Ovary (tissue), 9 donors: Measurements from ENCODE around the gene RANBP17. TPM values are rescaled to one million over a fixed set of nuclear protein-coding genes. Genes with fewer than 3 reads are reported as not detected.

Experiments used
- DNase-seq, 5 donors: peaks; one replicate each; pipeline ENCODE4 v3.0.0-alpha.2; 2019 to 2020
- H3K27ac ChIP-seq, 2 donors: fragments of 200-600 bp; one replicate each; pipeline versions ENCODE4 v1.5.1 to v1.8.0; 2019 to 2022
- H3K27me3 ChIP-seq: fragments of 200-600 bp; one replicate; pipeline ENCODE4 v1.8.0; 2022
- H3K36me3 ChIP-seq: fragments of 200-600 bp; sonication (generic); one replicate; pipeline ENCODE4 v1.5.1; 2019
- H3K4me1 ChIP-seq: one replicate; pipeline ENCODE4 v1.8.1; 2013; ENCODE audit warnings: mild to moderate bottlenecking, moderate library complexity; ENCODE audit not compliant: insufficient read depth
- H3K4me3 ChIP-seq: fragments of 200-600 bp; sonication (generic); one replicate; pipeline ENCODE4 v1.5.1; 2017
- H3K9me3 ChIP-seq, 2 donors: fragments of 200-600 bp in 1 of 2; sonication (generic) in 1 of 2; one replicate each; pipeline versions ENCODE4 v1.5.1 to v1.8.1; 2013 to 2019; ENCODE audit warnings: mild to moderate bottlenecking in 1 of 2, moderate library complexity in 1 of 2
- CTCF ChIP-seq, 3 donors: fragments of 450-650 bp in 2 of 3; fragments of 200-600 bp in 1 of 3; IDR thresholded peaks; one replicate each; pipeline versions ENCODE4 v1.5.1 to v1.8.0; 2016 to 2022; ENCODE audit warnings: antibody characterized with exemption in 3 of 3, mild to moderate bottlenecking in 1 of 3
- EP300 ChIP-seq: sonication (generic); formaldehyde crosslinking; IDR thresholded peaks from one replicate; pipeline ENCODE4 v1.6.1; 2017; ENCODE audit warnings: antibody characterized with exemption
- POLR2A ChIP-seq: fragments of 450-650 bp; IDR thresholded peaks from one replicate; pipeline ENCODE4 v1.6.1; 2017; ENCODE audit warnings: antibody characterized with exemption, mild to moderate bottlenecking, moderate library complexity
- WGBS, 3 donors: extraction: QIAGEN DNeasy Blood & Tissue Kit in 1 of 3; methylation state at CpG; one replicate each; pipeline versions ENCODE4 v1.1.5 to v1.1.7; 2013 to 2017; 5-methylcytosine and 5-hydroxymethylcytosine counted together
- intact Hi-C, 4 donors: fragments of 100-400 bp; cut with DNase I; formaldehyde crosslinking; loops; one replicate each; pipeline versions ENCODE4 v1.11.0 to v1.15.1; 2022 to 2023
- polyA plus RNA-seq, 2 donors: library from polyadenylated mRNA; stranded (reverse); fragments of 200-250 nt in 1 of 2; fragments of 350-450 nt in 1 of 2; fragmentation: Illumina TruSeq in 1 of 2; extraction: RNeasy Lipid Tissue Mini Kit (QIAGEN cat#74804) in 1 of 2; gene quantifications; one replicate each; pipeline ENCODE4 v1.2.3, GENCODE V29; 2013 to 2014
- total RNA-seq, 7 donors: library from RNA; depleted of rRNA in 2 of 7; stranded (reverse); fragments of >200 nt in 2 of 7; fragmentation: NEBNext Ultra II Directional in 3 of 7; extraction: Animal tissue kit (Norgen Biotek cat#: 25700) in 3 of 7; gene quantifications; one replicate each; pipeline versions ENCODE4 v1.1.0 to v1.2.4, GENCODE V29; 2016 to 2023
- donor health status: DM: no; HTN: no; CAD: no; lungs with moderate emphysema.
- donor health status: DM: no; HTN: no; CAD: no.
- donor health status: Bipolar disorder and iron deficiency.
- donor health status: DM: yes; HTN: yes; CAD: no.
- donor health status: DM: no; HTN: no; CAD: no.
- donor health status: DM: yes; HTN: yes; CAD: no.

Gene RANBP17
- total and polyA plus RNA-seq, 9 donors, result 1.3 to 16.1 (median 8.5) TPM

- no peaks in the 10 kb centered on the region for H3K27me3 ChIP-seq
- intact Hi-C loops, result no loop called here
These were observed 448.5 kb downstream of the RANBP17 start for GRCh38 chr5:171310212-171310818.

DNA sequence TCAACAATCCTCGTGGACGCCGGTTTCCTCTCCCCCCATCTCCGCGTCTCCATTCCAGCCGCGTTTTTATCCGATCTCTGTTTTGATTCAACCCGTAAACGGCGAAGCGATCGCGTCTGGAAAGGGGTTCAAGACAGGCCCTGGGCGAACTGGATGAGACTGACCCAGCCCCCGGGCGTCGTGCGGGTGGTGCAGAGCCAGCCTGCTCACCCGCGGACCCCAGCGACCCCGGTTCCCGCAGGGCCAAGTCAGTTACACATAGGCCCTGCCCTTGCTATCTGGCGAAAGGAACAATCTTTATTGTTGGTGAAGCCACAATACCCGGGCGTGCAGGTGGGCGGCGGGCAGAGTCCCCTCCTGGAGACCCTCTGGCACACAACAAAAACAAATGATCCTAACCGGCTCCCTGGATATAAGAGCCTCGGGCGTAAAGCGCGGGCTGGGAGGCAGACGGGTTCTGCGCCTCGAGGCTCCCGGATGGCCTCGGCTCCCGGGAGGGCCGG, 449.1 kb downstream of the RANBP17 start:
- TF ChIP-seq CTCF (IDR thresholded peaks at IDR 0.05) (no peak), POLR2A (no peak), EP300 (no peak)
- H3K27me3 ChIP-seq, result no peaks in the 10 kb centered on the region
- intact Hi-C loops, result no loop called here
- H3K4me3 ChIP-seq, result no peak overlapping the region
- H3K27ac ChIP-seq, result no peak overlapping the region
- DNase-seq, result no peak
- H3K36me3 ChIP-seq, result no peaks in the 10 kb centered on the region
- WGBS, 3 donors, result 2 to 3% (median 2%) methylated on average over 41 of the region's 41 CpGs
- no peaks in the 10 kb centered on the region for H3K9me3 ChIP-seq
- H3K4me1 ChIP-seq, result peaks cover 3% of the 10 kb centered on the region

More at GRCh38 chr5:171310212-171310818, 448.5 kb downstream of the RANBP17 start:
- H3K9me3 ChIP-seq, result no peaks in the 10 kb centered on the region
- DNase-seq, result no peak
- H3K4me3 ChIP-seq, result no peak overlapping the region
- H3K4me1 ChIP-seq, result peaks cover under 1% of the 10 kb centered on the region
- no peak overlapping the region for H3K27ac ChIP-seq
- TF ChIP-seq CTCF (IDR thresholded peaks at IDR 0.05) (no peak), EP300 (no peak), POLR2A (no peak)
- no peaks in the 10 kb centered on the region for H3K36me3 ChIP-seq
- 5 to 9% (median 5%) methylated on average over 35 to 41 of the region's 41 CpGs for WGBS, 3 donors

DNA sequence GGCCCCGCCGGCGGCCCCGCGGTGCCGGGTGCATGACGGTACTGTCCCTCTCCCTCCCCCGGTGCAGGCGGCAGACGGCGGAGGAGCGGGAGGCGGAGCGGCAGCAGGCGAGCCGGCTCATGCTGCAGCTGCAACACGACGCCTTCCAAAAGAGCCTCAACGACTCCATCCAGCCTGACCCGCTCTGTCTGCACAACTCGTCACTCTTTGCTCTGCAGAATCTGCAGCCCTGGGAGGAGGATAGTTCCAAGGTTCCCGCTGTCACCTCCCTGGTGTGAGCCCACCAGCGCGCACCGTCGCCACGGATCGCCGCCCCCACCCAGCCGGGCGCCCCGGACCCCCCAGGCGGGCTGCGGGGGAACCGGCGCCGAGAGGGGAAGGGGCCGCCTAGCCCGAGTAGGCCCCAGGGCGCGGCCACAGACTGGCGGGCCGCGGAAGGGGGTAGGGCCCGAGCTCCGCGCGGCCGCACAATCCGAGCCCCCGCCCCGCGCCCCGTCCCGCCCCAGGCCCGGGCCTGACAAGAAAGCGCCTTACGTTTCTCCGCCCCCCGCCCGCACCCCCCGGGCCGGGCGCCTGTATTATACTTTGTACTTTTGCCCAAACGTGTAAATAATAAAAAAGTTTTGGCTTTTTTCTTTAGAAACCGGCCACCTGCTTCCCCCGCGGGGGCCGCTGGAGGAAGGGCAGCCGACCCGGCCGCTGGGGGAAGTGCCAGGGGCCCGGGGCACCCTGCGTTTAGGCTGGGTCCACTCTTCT, 449.7 kb downstream of the RANBP17 start:
- no peak for DNase-seq
- WGBS, 3 donors, result 1 to 2% (median 1%) methylated on average over 44 to 74 of the region's 74 CpGs
- intact Hi-C loops, result no loop called here
- Histone ChIP-seq H3K9me3 (no peaks in the 10 kb centered on the region), H3K36me3 (no peaks in the 10 kb centered on the region), H3K4me1 (peaks cover 5% of the 10 kb centered on the region), H3K27me3 (no peaks in the 10 kb centered on the region), H3K27ac (no peak overlapping the region), H3K4me3 (no peak overlapping the region)
- TF ChIP-seq EP300, result no peak
- no peak for TF ChIP-seq POLR2A
- no peak for TF ChIP-seq CTCF (IDR thresholded peaks at IDR 0.05)

DNA sequence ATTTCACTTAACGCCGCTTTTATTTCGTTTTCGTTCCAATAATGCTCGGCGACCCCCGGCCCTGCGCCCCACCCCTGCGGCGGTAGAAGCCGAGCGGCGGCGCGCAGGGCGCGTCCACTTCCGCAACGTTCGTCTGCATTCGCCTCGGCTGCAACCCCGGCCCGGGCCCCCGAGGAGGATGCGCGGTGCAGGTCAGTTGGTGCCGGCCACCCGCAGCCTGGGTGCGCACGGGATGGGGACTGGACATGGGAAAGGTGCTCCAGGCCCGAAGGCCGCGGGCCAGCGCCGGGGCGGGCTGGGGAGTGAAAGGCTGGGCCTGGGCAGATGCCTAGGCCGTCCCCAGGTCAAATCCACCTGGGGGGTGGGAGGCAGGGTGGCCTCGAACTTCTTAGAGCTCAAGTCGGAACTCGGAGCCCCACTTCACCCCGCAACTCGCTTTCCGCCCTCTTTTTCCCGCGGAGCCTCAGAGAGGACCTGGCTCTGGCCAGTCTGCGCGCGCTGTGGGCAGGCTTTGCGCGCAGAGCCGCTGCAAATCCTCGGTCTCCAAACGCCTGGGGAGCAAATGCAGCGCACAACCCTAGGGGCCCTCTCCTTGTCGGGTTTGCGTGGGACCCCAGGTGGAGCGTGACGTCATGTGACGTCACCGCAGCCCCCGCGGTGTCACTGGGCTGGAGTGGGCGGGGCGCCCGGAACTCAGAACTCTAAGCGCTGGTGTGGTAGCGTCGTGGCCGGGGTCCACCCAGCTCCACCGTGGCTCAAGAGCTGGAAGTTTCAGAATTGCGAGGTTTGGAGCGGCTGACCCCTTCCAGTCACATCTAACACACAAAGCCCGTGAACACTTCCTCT, 450.5 kb downstream of the RANBP17 start:
- Histone ChIP-seq H3K4me1 (peaks cover 5% of the 10 kb centered on the region), H3K27ac (no peak overlapping the region), H3K9me3 (peaks cover 0 to 1% of the 10 kb centered on the region in 2 donors), H3K27me3 (no peaks in the 10 kb centered on the region), H3K4me3 (no peak overlapping the region), H3K36me3 (no peaks in the 10 kb centered on the region)
- 4 to 6% (median 4%) methylated on average over 67 to 74 of the region's 74 CpGs for whole genome bisulfite sequencing, 3 donors
- intact Hi-C loops, result no loop called here
- no peak for TF ChIP-seq POLR2A
- no peak for TF ChIP-seq EP300
- TF ChIP-seq CTCF (IDR thresholded peaks at IDR 0.05), result no peak
- DNase-seq, result no peak
